B cell (primary cell): ENCODE data around the gene TCAP. TPM values are rescaled to one million over a fixed set of nuclear protein-coding genes. Genes with fewer than 3 reads are reported as not detected.

ENCODE experiments used
- ATAC-seq: fragments of 200-7000 bp; cut with Tn5 transposase; one replicate; pipeline ENCODE4 v1.10.0; 2021; ENCODE audit warnings: low read depth, mild to moderate bottlenecking, moderate number of reproducible peaks, moderate library complexity
- CTCF ChIA-PET: fragments of 350-600 bp; sonication (Branson Sonifier 250); formaldehyde crosslinking; loops from one replicate; lab custom pipeline; 2021; ENCODE audit warnings: antibody characterized with exemption, inconsistent platforms; lab: Charles Lee
- POLR2A ChIA-PET: fragments of 350-600 bp; sonication (Branson Sonifier 250); formaldehyde crosslinking; loops from one replicate; lab custom pipeline; 2021; ENCODE audit warnings: antibody characterized with exemption; lab: Charles Lee
- DNase-seq: peaks from one replicate; pipeline ENCODE4 v3.0.0; 2013
- H2AFZ ChIP-seq: 2 replicates; pipeline ENCODE4 v1.6.1; 2012; ENCODE audit warnings: mild to moderate bottlenecking, low read depth, low read length; ENCODE audit not compliant: insufficient read depth, poor library complexity, severe bottlenecking
- H3K27ac ChIP-seq, 2 donors: 1 replicate in 1 of 2; 2 replicates in 1 of 2; pipeline ENCODE4 v1.5.1; 2012 to 2013; ENCODE audit warnings: low read length in 2 of 2, mild to moderate bottlenecking in 2 of 2, moderate library complexity in 1 of 2
- H3K27me3 ChIP-seq, 4 experiments: fragments of 200-600 bp in 1 of 4; sonication (generic) in 1 of 4; replicated peaks in 1 of 4; 1 replicate in 2 of 4; 2 replicates in 2 of 4; pipeline versions ENCODE4 v1.6.1 to v1.7.0; 2013 to 2016; ENCODE audit warnings: low read length in 3 of 4, mild to moderate bottlenecking in 2 of 4, mixed read lengths in 1 of 4, moderate library complexity in 1 of 4; ENCODE audit not compliant: insufficient read depth in 4 of 4, control insufficient read depth in 3 of 4; ENCODE audit errors: control extremely low read depth in 1 of 4
- H3K36me3 ChIP-seq, 2 experiments: replicated peaks in 1 of 2; 1 replicate in 1 of 2; 2 replicates in 1 of 2; pipeline versions ENCODE4 v1.6.1 to v1.7.1; 2013; ENCODE audit warnings: low read length in 1 of 2; ENCODE audit not compliant: insufficient read depth in 2 of 2, control insufficient read depth in 1 of 2; ENCODE audit errors: control extremely low read depth in 1 of 2, extremely low read depth in 1 of 2
- H3K4me1 ChIP-seq, 2 donors: fragments of 200-600 bp in 1 of 2; sonication (generic) in 1 of 2; 1 replicate in 1 of 2; 2 replicates in 1 of 2; pipeline versions ENCODE4 v1.5.1 to v1.6.1; 2013 to 2017; ENCODE audit warnings: low read length in 2 of 2; ENCODE audit not compliant: control insufficient read depth in 2 of 2, insufficient read depth in 2 of 2
- H3K4me2 ChIP-seq: replicated peaks from 2 replicates; pipeline ENCODE3; 2012; ENCODE audit warnings: mild to moderate bottlenecking, low read depth, low read length; ENCODE audit not compliant: poor library complexity, severe bottlenecking
- H3K4me3 ChIP-seq, 5 experiments: fragments of 200-600 bp in 1 of 5; sonication (generic) in 1 of 5; 1 replicate in 3 of 5; 2 replicates in 2 of 5; pipeline versions ENCODE4 v1.5.1 to v1.7.0; 2011 to 2016; ENCODE audit warnings: low read length in 4 of 5, mild to moderate bottlenecking in 4 of 5, low read depth in 2 of 5, control low read depth in 1 of 5, moderate library complexity in 1 of 5; ENCODE audit not compliant: insufficient read depth in 1 of 5; ENCODE audit errors: control extremely low read depth in 1 of 5, extremely low read depth in 1 of 5
- H3K79me2 ChIP-seq: fragments of 200-600 bp; sonication (generic); one replicate; pipeline ENCODE4 v1.6.0; 2016; ENCODE audit warnings: low read length; ENCODE audit not compliant: control insufficient read depth, insufficient read depth
- H3K9ac ChIP-seq: fragments of 200-600 bp; sonication (generic); 2 replicates; pipeline ENCODE4 v1.6.1; 2017; ENCODE audit warnings: mild to moderate bottlenecking, low read length, moderate library complexity
- H3K9me3 ChIP-seq, 3 donors: one replicate each; pipeline versions ENCODE4 v1.6.1 to v1.7.1; 2013; ENCODE audit warnings: low read length in 2 of 3; ENCODE audit not compliant: control insufficient read depth in 2 of 3, insufficient read depth in 1 of 3; ENCODE audit errors: control extremely low read depth in 1 of 3
- H4K20me1 ChIP-seq: 2 replicates; pipeline ENCODE4 v1.6.0; 2012; ENCODE audit warnings: mild to moderate bottlenecking, low read length; ENCODE audit not compliant: insufficient read depth, control insufficient read depth, poor library complexity, severe bottlenecking
- H3K27ac Mint-ChIP-seq: one replicate; pipeline ENCODE4 v1.8.0; 2021; ENCODE audit warnings: mixed read lengths
- H3K27me3 Mint-ChIP-seq: one replicate; pipeline ENCODE4 v1.8.0; 2021; ENCODE audit warnings: mixed read lengths
- H3K4me1 Mint-ChIP-seq: one replicate; pipeline ENCODE4 v1.8.0; 2021; ENCODE audit warnings: mixed read lengths
- H3K4me3 Mint-ChIP-seq: one replicate; pipeline ENCODE4 v1.8.0; 2021; ENCODE audit warnings: mixed read lengths
- H3K9me3 Mint-ChIP-seq: one replicate; pipeline ENCODE4 v1.8.0; 2022; ENCODE audit warnings: mixed read lengths; ENCODE audit not compliant: insufficient read depth
- EZH2 ChIP-seq: IDR thresholded peaks from 2 replicates; pipeline ENCODE4 v1.6.1; 2012; ENCODE audit warnings: borderline replicate concordance, low read depth, mild to moderate bottlenecking, moderate library complexity, low read length; ENCODE audit not compliant: insufficient read depth, poor library complexity, severe bottlenecking
- WGBS: methylation state at CpG from one replicate; pipeline ENCODE4 v1.1.5; 2013; ENCODE audit warnings: missing lambda C conversion rate; ENCODE audit not compliant: insufficient coverage; 5-methylcytosine and 5-hydroxymethylcytosine counted together
- intact Hi-C: fragments of 100-400 bp; cut with micrococcal nuclease; formaldehyde crosslinking; loops from one replicate; pipeline ENCODE4 v1.10.0; 2022
- polyA plus RNA-seq: library from polyadenylated mRNA; depleted of rRNA; stranded (reverse); fragments of >200 nt; gene quantifications from 2 replicates; pipeline ENCODE4 v1.2.3, GENCODE V29; 2012
- total RNA-seq, 2 donors: library from RNA; stranded (reverse); fragments of 120-200 nt in 1 of 2; gene quantifications; 1 replicate in 1 of 2; 2 replicates in 1 of 2; pipeline versions ENCODE4 v1.2.3 to v1.2.4, GENCODE V29; 2013 to 2022
- TF ChIP-seq, protein P1 (sequence below): fragments of 200-600 bp; IDR thresholded peaks from one replicate; pipeline ENCODE4 v1.8.0; 2022; ENCODE audit warnings: antibody characterized with exemption, mild to moderate bottlenecking

The TCAP gene
- total and polyA plus RNA-seq, 2 donors (not counting 1 experiment from before 2014, with no cell fraction given): 3.8 to 5.1 TPM

DNA sequence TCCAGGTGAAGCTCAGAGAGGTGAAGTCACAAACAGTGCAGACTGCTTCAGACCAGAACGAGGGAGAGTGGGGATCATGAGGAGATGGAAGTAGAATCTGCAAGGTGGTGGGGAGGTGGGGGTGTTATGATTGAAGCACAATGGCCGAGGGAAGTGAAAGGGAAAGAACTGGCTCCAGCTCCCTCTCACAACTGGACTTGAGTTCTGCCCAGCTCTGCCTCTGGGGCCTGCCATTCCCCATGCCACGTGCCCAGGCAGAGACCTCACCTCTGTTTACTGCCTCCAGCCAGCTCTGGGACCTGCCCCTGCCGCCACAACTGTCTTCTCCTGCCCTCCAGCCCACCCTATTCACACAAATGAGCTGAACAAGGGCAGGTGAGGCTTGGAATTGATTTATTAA, 5.6 kb downstream of the TCAP start:
- no peaks in the 10 kb centered on the region for H3K79me2 ChIP-seq
- intact Hi-C loops: no loop called here
- H3K27me3 ChIP-seq: peaks cover 0 to 37% (median 7%) of the 10 kb centered on the region in 4 experiments
- no peak for TF ChIP-seq EZH2
- TF ChIP-seq, protein P1, sequence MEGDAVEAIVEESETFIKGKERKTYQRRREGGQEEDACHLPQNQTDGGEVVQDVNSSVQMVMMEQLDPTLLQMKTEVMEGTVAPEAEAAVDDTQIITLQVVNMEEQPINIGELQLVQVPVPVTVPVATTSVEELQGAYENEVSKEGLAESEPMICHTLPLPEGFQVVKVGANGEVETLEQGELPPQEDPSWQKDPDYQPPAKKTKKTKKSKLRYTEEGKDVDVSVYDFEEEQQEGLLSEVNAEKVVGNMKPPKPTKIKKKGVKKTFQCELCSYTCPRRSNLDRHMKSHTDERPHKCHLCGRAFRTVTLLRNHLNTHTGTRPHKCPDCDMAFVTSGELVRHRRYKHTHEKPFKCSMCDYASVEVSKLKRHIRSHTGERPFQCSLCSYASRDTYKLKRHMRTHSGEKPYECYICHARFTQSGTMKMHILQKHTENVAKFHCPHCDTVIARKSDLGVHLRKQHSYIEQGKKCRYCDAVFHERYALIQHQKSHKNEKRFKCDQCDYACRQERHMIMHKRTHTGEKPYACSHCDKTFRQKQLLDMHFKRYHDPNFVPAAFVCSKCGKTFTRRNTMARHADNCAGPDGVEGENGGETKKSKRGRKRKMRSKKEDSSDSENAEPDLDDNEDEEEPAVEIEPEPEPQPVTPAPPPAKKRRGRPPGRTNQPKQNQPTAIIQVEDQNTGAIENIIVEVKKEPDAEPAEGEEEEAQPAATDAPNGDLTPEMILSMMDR: no peak
- H3K9me3 ChIP-seq: peaks cover 0 to 2% (median 0%) of the 10 kb centered on the region in 3 donors
- 90% methylated on average over 2 of the region's 4 CpGs for WGBS
- H4K20me1 ChIP-seq: no peaks in the 10 kb centered on the region
- CTCF ChIA-PET: interaction anchor here (0.8 to 8.7 kb wide), 12 partner anchors 9 to 202 kb away, joined by 3 to 109 read pairs (median 6); partner anchors contain the start of genes MIEN1 and STARD3
- H3K4me3 Mint-ChIP-seq: no peak overlapping the region
- no peaks in the 10 kb centered on the region for H3K36me3 ChIP-seq
- H3K4me2 ChIP-seq: no peak overlapping the region
- POLR2A ChIA-PET: interaction anchor here (0.6 to 1.3 kb wide), 3 partner anchors 9 to 126 kb away, joined by 3 to 7 read pairs (median 6); no protein-coding TSS in a partner anchor
- H3K27me3 Mint-ChIP-seq: peaks cover 23% of the 10 kb centered on the region
- no peak overlapping the region for H2AFZ ChIP-seq
- DNase-seq: no peak
- peaks cover 41% of the 10 kb centered on the region for H3K4me1 Mint-ChIP-seq
- no peak overlapping the region for H3K27ac ChIP-seq
- no peak overlapping the region for H3K9ac ChIP-seq
- no peak overlapping the region for H3K4me3 ChIP-seq
- no peak for ATAC-seq
- H3K9me3 Mint-ChIP-seq: no peaks in the 10 kb centered on the region
- peaks cover 48 to 59% of the 10 kb centered on the region in 2 donors for H3K4me1 ChIP-seq
- no peak overlapping the region for H3K27ac Mint-ChIP-seq
